Stimulated activated naive CD8-positive, alpha-beta T cell treated with anti-CD3 and anti-CD28 coated beads, Interleukin-15, Interleukin-2, amounts not matched to agents 100 U/mL and 50 U/mL, for 24 hours (primary cell): ENCODE measurements around the gene TMSB10.
"Not testable (repeated sequence)": the region's sequence is repeated elsewhere in the genome, so short reads cannot be mapped to it uniquely, and the experiment has no call there.

Source experiments
- ATAC-seq: fragments of 150-1000 bp; cut with Tn5 transposase; one replicate; pipeline ENCODE4 v1.10.0; 2021
- DNase-seq: peaks from one replicate; pipeline ENCODE4 v3.0.0; 2021

Gene TMSB10

GRCh38 chr2:84939426-84940087 is 34.1 kb downstream of the TMSB10 start:
- peak; percentile 79 for DNase-seq

GRCh38 chr2:84940088-84940470 is 34.6 kb downstream of the TMSB10 start:
- no peak for ATAC-seq
- peak; percentile 32 for DNase-seq

More at GRCh38 chr2:84939426-84940087, 34.1 kb downstream of the TMSB10 start:
- peak; percentile 88 for ATAC-seq

- no peak for ATAC-seq
- no peak for DNase-seq
These were observed 35.5 kb downstream of the TMSB10 start for GRCh38 chr2:84940831-84941412.

- ATAC-seq (no peak), DNase-seq (no peak)
These were observed 36.7 kb downstream of the TMSB10 start for GRCh38 chr2:84942166-84942565.

- DNase-seq (no peak), ATAC-seq (peak; percentile 10)
These were observed 37.5 kb downstream of the TMSB10 start for GRCh38 chr2:84942964-84943421.

- DNase-seq (no peak), ATAC-seq (no peak)
These were observed 38.9 kb downstream of the TMSB10 start for GRCh38 chr2:84944295-84944909.

- ATAC-seq: not testable (repeated sequence)
These were observed 40.4 kb downstream of the TMSB10 start for GRCh38 chr2:84945838-84946203.

GRCh38 chr2:84946204-84947009 is 41.0 kb downstream of the TMSB10 start:
- DNase-seq (peak; percentile 82), ATAC-seq (peak; percentile 88)

More at GRCh38 chr2:84945838-84946203, 40.4 kb downstream of the TMSB10 start:
- DNase-seq: peak; percentile 59

- DNase-seq (no peak), ATAC-seq (no peak)
These were observed 41.6 kb downstream of the TMSB10 start for GRCh38 chr2:84947010-84947593.

GRCh38 chr2:84953535-84953934 is 48.1 kb downstream of the TMSB10 start:
- DNase-seq: no peak
- no peak for ATAC-seq

- DNase-seq: no peak
- no peak for ATAC-seq
These were observed 48.9 kb downstream of the TMSB10 start for GRCh38 chr2:84954329-84954728.
